Measurements from ENCODE around the gene DLGAP1.
A peak's percentile ranks its signal among the peaks of the same experiment; 100 is the strongest.

The DLGAP1 gene

DNA sequence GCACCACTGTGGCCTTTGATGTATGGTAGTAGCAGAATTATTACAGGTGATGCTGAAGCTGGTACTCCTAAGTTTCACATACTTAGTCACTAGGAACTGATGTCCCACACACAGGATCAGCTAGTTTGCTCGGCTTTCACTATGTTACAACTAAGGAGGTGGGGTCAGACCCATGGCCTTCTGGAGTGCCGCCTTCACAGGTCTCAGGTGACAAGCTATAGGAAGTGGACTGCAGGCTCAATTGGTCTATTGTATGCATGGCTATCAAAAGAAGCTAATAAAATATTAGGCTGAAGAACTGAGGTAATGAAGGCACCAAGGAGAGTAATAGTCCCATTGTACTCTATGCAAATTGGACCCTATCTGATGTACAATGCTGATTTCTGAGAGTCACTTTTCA lies 170.6 kb downstream of the DLGAP1 start:
- peak; percentile 65 for DNase-seq

DNA sequence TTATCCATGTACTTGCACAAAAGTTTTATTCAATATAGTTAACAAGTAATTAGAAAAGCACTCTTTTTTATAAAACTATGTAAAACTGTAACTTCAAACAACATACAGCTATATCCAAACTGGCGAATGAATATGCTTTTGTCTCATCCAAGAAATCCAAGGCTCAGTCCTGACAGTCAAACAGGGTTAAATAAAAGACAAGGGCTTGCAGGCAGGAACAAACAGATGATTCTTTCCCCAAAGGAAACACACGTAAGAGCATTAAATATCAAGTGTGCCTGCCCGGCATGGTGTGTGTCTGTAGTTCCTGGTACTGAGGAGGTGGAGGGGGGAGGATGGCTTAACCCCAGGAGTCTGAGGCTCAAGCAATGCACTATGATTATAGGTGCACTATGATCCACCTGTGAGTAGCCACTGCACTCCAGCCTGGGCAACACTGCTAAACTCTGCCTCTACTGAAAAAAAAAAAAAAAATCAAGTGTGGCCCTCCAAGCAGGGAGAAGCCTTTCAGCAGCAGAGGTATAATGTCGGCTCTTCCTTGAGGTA lies 171.3 kb downstream of the DLGAP1 start:
- no peak for DNase-seq

DNA sequence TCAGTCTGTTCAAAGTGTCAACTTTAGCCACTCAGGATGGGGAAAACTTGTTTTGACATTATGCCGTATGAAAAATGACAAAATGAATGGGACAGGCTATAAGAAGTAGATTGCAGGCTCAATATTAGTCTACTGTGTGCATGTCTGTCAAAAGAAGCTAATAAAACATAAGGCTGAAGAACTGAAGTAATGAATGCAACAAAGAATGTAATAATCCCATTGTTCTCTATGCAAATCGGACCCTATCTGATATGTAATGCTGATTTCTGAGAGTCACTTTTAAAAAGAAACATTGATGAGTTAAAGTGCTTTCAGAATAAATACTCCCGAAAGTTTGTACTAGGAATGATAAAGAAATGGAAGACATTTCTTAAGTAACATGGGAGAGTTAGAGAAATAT lies 172.2 kb downstream of the DLGAP1 start:
- peak; percentile 2 for DNase-seq

DNA sequence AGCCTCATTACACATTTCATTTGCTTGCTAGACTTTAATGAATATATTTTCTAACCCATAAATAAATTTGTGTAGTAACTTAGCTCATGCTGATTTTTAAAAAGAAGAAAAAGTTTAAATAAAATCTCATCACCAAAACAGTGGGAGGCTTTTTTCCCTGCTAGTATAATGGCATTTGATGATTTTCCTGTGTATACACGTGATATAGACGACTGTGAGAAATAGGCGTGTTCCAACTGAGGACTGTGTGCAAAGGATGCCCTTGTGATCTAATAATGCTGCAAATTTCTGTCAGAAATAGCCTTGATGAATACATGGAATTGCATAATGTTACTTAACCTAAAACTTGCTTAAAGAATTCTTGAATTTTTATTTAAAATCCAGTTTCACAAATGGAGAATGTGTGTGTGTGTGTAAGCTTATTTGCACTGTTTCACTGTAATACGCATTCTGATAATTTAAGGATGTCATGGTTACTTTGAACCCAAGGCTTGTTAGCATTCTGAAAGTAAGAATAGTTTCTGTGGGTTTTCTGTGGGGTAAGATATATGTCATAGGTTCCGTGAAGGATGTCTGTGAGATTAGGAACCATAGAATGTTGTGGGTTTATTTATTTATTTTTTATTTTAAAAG lies 178.0 kb downstream of the DLGAP1 start:
- DNase-seq, result no peak

DNA sequence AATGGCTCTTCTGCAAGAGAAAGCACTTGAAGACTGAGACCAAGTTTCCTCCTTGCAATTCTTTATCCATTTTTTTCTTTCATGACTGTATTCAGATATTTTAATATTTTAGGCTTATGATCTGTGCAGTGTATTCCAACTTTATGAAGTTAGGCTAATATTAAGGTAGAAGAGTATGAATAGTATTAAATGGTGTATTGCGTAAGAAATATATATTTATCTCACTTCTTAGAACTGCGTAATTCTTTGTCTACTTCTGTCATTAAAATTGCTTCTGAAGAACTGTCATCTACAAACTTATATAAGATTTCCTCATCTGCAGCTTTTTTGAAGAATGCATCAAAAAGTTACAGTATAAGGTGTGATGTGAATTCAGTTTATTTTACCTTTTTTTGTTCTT lies 183.2 kb downstream of the DLGAP1 start:
- DNase-seq, result no peak

DNA sequence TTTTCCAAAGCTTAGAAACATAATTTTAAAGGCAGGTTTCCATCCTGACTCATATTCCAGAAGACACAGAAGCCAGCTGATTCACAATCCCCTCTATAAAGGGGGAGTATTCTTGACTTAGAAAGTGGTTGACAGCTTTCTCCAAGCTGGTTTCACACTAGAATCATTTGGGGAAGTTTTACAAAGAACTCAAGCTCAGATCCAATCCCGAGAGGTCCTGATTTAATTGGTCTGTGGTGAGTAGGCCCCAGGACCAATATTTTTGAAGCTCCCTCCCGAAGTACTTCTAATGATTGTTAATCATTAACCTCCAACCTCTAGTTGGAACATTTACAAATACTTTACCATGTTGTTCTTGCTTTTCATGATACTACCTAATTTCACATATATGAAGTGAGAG lies 184.1 kb downstream of the DLGAP1 start:
- DNase-seq, result no peak

DNA sequence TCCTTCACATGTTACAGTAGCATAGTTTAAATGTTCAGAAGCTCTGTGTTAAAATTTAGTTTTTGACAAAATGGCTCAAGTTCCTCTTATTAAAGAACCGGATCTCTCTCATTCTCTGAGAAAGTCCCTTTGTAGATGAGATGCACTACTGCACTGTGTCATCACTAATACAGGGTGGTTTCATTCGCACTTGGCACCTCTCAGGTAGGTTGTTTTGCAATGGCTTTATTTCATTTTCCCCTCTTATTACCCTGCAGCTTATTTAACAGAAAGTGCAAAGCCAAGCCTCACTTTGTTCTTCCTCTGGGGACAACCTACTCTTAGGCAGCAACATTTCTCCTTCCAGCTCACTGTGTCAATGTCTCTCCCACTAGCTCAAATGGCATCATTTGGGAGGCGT lies 185.1 kb downstream of the DLGAP1 start:
- DNase-seq, result no peak

DNA sequence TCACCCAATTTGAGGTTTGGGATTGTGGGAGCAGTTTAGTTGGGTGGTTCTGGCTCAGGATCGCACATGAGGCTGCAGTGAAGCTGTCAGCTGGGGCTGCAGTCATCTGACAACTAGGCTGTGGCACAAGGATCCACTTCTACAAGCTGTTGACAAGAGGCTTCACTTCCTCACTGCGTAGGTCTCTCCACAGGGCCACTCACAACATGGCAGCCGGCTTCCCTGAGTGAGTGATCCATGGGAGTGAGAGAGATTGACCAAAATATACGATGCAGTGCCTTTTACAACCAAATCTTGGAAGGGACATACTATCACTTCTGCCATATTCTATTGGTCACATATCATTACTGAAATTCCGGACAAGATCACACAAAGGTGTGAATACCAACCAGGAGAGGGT lies 187.5 kb downstream of the DLGAP1 start:
- no peak for DNase-seq

DNA sequence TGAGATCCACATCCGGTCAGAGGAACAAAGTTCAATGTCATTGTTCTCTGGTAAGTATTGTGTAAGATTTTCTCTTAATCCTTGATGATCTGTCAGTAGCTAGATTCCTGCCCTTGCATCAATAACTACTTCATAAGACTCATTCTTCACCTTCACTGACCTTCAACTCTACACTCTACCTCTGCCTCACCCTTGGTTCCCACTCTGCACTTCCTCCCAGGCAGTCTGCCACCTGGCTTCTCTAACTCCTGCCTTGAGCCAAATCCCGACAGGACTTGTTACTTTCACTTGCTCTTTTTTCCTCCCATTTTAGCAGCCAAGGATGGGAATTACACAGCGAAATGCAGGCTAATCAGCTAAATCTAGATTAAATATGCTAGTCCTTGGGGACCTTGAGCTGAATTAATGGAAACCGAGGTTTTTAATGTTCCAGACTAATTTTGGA lies 190.7 kb downstream of the DLGAP1 start:
- no peak for DNase-seq

DNA sequence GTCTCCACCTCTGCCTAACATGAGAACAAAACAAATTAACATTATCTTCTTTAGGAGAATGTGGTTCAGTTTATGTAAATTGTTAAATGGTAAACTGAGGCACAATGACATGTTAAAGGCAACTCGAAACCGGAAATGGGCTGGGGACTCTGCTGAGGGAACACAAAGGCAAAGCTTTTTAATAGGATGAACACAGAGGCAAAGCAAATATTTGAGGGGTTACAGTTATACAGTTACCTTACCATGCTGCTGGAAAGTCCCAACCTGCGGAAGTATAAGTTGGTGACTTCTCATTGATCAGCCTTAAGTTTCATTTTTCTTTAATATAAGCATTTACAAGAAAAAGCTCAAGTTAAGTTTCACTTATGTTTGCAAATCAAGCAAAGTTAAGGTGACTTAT lies 195.0 kb downstream of the DLGAP1 start:
- DNase-seq, result no peak

DNA sequence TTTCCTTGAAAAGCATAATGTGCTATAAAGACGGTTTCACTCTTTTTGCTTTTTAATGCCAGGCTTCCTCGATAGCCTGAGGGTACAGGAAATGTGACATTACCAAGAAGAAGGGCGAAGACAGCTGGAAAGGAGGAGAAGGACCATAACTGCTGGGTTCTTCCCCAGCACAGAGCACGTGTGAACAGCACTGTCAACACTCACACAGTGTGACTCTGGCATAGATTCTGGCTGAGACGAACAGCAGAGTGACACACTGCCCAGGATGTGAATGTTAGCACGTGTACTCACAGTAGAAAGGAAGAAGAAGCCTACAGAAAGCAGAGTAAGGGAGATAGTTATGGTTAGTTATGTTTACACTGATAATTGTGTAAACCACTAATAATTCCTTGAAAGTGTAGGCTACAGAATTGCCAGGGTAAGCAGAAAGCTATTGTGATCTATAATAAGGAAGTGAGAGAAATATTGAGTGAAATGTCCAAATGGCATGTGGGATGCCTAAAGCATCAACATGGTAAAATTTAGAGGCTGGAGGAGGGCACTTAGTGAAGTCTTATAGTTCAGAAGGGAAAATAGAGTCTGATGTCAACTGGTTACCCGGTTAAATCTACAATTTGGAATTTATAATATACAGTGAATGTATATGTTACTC lies 198.2 kb downstream of the DLGAP1 start:
- no peak for DNase-seq

DNA sequence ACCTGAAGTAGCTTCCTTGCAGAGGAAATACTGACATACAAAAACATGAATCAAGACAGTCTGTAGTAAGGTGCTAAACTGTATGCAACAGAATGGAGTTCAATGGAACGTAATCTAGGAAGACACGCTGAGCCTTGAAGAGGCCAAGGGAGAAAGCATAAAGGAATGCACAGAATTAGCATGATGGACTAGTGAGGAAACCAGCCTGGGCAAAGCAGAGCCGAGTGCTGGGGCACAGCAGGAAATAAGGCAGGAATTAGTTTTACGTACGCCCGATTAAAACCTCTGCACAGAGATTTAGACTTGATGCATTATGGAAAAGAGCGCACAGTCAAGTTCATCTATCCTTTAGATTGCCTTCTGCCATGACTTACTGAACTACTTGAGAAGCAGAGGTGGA lies 200.3 kb downstream of the DLGAP1 start:
- no peak for DNase-seq

DNA sequence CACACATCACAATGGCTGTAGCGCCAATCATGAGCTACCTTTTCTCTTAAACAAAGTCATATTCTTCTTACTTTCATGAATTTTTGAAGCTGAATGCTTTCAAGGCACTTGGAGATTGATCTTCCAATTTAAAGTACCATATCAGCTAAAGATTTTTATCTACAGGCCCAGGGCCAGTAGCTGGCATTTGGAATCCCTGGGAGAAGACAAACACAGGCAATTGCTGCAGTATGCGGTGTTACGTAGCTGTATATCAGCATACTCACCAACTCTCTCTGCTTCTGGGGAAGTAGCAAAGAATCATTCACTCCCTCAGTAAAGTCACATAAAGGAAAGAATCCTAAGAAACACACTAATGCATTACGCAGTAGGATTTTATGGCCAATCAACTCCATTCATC lies 202.3 kb downstream of the DLGAP1 start:
- no peak for DNase-seq

DNA sequence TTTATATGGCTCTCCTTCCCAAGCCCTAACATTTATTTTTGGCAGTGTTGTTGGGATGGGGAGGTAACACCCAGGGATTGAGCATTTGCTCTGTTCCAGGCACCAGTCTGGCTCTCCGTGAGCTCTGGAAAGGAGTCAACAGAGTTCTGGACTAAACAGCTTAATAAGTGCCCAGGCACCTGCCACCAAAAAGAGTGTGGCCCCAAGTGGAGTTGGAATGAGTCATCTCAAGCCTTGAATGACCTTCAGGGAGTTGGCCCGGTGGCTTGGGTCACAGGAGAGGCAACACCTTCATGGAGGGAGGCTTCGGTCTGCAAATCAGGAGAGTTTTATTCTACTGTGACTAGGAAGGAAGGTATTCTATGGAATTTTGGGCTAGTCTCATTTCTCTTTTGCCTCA lies 203.2 kb downstream of the DLGAP1 start:
- no peak for DNase-seq

DNA sequence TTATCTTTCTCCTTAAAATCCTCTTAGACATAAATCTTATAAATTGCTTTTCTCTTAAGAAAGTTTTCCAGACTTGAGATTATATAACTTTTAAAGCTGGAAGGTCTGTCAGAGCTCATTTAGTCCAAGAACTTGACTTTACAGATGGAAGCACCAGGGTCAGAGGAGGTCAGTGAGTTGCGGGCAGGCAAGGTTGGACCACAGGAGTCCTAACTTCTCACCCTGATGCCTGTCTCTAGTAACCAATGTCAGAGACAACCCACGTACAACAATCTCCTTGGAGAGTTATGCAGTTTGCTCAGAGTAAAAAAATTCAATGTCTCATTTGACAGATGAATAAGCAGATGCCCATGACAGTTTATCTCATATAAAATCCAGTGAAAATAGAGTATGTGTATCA lies 203.9 kb downstream of the DLGAP1 start:
- DNase-seq, result no peak

DNA sequence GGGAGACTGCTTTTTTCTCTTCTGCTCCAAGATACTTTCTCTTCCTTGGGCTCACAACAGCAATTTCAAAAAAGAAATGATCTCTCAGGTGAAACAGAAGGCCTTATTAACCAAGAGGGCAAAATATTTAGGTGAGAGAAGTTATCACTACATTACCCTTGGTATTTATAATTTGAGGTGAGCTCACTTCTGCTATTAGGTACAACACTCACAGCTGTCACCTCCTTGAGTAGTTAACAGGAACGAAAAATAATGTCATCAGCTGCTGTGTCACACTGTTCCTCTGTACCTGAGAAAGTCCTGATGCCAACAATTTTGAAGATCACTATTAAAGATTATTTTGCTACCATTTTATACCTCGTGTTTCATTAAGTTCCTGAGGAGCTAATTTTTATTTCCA lies 205.0 kb downstream of the DLGAP1 start:
- no peak for DNase-seq

DNA sequence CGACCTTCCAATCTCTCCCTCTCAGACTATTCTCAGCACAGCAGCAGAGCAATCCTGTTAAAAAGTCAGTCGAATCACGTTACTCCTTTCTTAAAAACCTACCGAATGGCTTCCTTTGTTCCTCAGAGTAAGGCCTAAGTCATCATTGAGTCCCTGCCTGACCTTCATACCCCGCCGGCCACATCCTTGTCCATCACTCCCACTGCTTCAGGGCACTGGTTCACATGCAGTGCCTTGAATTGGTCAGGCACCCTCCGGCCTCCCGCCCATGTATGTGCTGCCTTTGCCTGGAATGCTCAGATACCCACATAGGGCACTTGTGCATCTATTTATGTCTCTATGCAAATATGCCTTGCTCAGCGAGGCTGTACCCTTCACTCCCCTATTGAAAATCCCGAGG lies 206.4 kb downstream of the DLGAP1 start:
- peak; percentile 47 for DNase-seq

DNA sequence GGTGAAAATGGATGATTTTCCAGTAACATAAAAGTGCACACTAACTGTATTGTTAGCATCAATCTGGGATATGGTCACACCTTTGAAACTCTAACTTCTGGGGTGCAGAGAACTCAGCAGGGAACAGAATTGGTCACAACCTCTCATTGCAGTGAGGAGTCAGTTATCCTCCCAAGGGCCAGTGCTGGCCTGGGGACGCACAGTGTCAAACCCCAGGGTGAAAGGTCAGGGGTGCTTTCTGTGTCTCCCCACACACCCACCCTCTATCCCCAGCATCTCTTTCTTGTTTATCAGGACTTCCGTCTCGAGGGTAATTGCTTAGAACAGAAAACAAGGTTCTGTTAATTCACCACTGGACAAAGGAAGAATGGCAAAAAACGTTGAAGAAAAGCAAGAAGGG lies 208.7 kb downstream of the DLGAP1 start:
- no peak for DNase-seq

DNA sequence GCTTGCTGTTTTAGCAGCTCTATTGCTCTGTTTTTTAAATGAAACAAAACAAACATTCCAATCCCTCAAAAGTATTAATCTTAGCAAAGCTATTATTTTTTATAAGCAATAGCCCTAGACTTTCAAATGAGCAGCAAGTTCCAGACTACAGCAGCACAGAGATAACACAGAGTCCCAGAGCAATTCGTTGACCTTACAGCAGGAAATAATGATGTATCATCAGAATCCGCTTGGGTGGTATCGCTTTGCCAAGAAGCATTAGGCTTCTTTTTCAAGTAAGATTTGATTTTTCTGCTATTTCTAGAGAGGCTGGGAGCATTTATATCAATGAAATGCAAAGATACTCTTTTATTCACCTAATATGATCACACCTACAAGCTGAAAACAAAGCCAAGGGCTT lies 209.7 kb downstream of the DLGAP1 start:
- no peak for DNase-seq

DNA sequence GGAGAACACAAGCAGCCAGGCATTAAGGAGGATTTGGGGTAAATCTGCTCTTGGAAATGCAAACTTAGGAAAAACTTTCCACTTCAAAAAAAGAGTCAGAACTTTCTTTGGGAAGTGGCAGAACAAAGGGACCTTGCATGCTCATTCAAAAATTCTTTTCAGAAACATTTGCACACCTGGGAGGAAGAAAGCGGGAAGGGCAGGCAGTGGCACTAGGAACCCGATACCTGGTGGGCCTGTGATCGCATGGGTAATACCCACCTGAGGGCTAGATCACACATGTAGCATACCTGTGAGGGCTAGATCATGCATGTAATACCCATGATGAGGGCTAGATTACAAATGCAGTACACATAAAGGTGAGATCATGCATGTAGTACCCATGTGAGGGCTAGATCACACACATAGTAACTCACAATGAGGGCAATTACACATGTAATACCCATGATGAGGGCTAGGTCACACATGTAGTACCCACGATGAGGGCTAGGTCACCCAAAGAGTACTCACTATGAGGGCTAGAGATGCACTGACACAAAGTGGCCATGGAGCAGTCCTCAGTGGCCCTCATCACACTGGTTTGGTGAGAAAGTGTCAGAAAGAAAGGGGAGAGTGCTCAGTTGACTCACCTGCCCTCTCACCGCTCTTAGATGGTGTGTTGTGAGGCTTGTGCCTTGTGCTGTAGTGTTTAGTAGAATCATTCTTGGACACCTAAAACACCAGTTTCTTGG lies 212.5 kb downstream of the DLGAP1 start:
- DNase-seq, result no peak

DNA sequence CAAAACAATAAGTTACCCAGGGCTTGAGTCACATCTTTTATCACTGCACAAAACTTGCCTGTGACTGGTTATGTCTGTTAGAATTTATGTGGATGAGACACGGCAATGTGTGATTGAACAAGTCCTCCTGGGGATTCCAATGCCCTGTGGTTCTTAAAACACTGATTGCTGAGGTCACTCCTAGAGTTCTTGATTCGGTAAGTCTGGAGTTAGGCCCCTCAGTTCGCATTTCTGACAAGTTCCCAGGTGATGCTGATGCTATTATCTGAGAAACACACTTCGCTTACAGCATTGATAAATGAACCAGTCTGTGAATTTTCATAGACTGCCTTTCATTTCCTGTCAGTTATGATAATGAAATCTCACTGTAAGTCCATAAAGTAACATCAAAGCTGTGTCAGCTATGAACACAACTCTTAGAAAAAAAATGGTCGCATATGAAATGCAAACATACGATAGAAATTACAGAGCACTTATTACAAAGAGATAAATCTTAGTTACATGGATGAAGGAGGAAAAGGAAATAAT lies 214.0 kb downstream of the DLGAP1 start:
- no peak for DNase-seq

DNA sequence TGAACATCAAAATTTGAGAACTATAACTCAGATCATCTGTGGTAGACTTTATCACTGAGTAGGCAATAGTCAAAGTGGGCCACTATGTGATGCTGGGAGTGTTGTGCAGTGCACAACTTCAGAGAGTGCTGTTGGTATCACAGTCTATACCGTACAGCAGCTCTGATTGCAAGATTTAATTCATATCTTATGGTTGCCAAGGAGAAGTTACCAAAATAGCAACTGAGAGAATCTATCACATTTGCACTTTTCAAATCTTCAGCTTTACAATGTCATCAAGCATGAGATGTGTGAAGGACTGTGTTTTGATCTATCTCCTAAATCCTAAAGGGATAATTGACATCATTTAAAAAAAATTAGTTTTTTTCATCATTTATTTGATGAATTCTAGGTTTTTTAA lies 216.1 kb downstream of the DLGAP1 start:
- no peak for DNase-seq

DNA sequence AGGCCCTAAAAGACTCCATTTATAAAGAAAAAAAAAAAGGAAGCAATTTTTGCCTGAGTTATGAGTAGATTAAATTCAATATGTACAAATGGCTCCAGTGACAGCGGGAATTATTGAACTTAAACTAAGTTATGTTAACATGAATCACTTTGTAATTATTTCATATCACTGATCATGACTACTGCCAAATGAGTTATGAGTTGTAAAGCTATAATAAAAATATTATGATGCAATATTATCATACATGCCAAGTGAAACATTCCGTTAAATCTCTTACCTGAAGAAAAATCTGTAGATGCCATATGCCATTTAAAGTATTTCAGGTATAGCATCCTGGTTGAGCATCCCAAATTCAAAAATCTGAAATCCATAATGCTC lies 217.5 kb downstream of the DLGAP1 start:
- no peak for DNase-seq
